Fibroblast of skin of left biceps (primary cell): ENCODE data around the gene TBC1D32.
"Not testable (repeated sequence)": the region's sequence is repeated elsewhere in the genome, so short reads cannot be mapped to it uniquely, and the experiment has no call there.

Experiments used
- DNase-seq, 2 experiments: peaks; one replicate each; pipeline ENCODE4 v3.0.0-alpha.2; 2013; ENCODE audit warnings: low read depth in 2 of 2

The TBC1D32 gene

GRCh38 chr6:121223930-121224329, 110.3 kb downstream of the TBC1D32 start:
- DNase-seq, result no peak

GRCh38 chr6:121223212-121223611, 111.1 kb downstream of the TBC1D32 start:
- no peak for DNase-seq

- DNase-seq, result peak; percentile 17 to 19
Observed at GRCh38 chr6:121222656-121223055, 111.6 kb downstream of the TBC1D32 start.

GRCh38 chr6:121216928-121217327, 117.4 kb downstream of the TBC1D32 start:
- DNase-seq, result peak; percentile 20 to 26

- not testable (repeated sequence) for DNase-seq
Observed at GRCh38 chr6:121213341-121213740, 120.9 kb downstream of the TBC1D32 start.

GRCh38 chr6:121210943-121211342, 123.3 kb downstream of the TBC1D32 start:
- DNase-seq, result no peak

- DNase-seq, result no peak
Observed at GRCh38 chr6:121205569-121205968, 128.7 kb downstream of the TBC1D32 start.

GRCh38 chr6:121201105-121201504, 133.2 kb downstream of the TBC1D32 start:
- no peak for DNase-seq

- not testable (repeated sequence) for DNase-seq
Observed at GRCh38 chr6:121196042-121196441, 138.2 kb downstream of the TBC1D32 start.

GRCh38 chr6:121190122-121190521, 144.2 kb downstream of the TBC1D32 start:
- no peak for DNase-seq

- DNase-seq, result no peak
Observed at GRCh38 chr6:121188356-121188755, 145.9 kb downstream of the TBC1D32 start.

- no peak for DNase-seq
Observed at GRCh38 chr6:121187833-121188200, 146.5 kb downstream of the TBC1D32 start.

- DNase-seq, result no peak
Observed at GRCh38 chr6:121187200-121187832, 147.0 kb downstream of the TBC1D32 start.

GRCh38 chr6:121183742-121184141, 150.5 kb downstream of the TBC1D32 start:
- DNase-seq, result no peak

GRCh38 chr6:121175827-121176226, 158.5 kb downstream of the TBC1D32 start:
- no peak for DNase-seq

- DNase-seq, result not testable (repeated sequence)
Observed at GRCh38 chr6:121172451-121172850, 161.8 kb downstream of the TBC1D32 start.

- no peak for DNase-seq
Observed at GRCh38 chr6:121171879-121172278, 162.4 kb downstream of the TBC1D32 start.

GRCh38 chr6:121161886-121162285, 172.4 kb downstream of the TBC1D32 start:
- no peak for DNase-seq

GRCh38 chr6:121160276-121160675, 174.0 kb downstream of the TBC1D32 start:
- DNase-seq, result no peak

- DNase-seq, result no peak
Observed at GRCh38 chr6:121158891-121159290, 175.4 kb downstream of the TBC1D32 start.

GRCh38 chr6:121158438-121158837, 175.8 kb downstream of the TBC1D32 start:
- no peak for DNase-seq

GRCh38 chr6:121157906-121158305, 176.4 kb downstream of the TBC1D32 start:
- DNase-seq, result peak in 1 of 2 experiments; percentile 8

GRCh38 chr6:121143476-121143875, 190.8 kb downstream of the TBC1D32 start:
- no peak for DNase-seq

- DNase-seq, result no peak
Observed at GRCh38 chr6:121142093-121142492, 192.2 kb downstream of the TBC1D32 start.
